DMS153 (cell line): ENCODE results near the gene CHRNA9.

Experiments
- DNase-seq: peaks from one replicate; lab custom pipeline; 2025; lab: John Stamatoyannopoulos, UW

The CHRNA9 gene

DNA sequence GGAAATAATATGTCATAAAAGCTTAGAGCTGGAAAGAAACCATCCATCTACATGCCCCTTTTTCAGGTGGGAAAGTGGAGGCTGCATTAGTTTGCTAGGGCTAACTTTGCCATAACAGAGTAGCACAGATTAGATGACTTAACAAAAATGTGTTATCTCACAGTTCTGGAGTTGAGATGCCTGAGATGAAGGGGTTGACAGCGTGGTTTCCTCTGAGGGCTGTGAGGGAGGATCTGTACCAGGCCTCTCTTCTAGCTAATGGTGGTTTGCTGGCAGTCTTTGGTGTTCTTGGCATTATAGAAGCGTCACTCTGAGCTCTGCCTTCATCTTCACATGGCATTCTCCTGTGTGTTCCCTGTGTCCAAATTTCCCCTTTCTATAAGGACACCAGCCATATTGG lies 2.4 kb downstream of the CHRNA9 start:
- no peak for DNase-seq

DNA sequence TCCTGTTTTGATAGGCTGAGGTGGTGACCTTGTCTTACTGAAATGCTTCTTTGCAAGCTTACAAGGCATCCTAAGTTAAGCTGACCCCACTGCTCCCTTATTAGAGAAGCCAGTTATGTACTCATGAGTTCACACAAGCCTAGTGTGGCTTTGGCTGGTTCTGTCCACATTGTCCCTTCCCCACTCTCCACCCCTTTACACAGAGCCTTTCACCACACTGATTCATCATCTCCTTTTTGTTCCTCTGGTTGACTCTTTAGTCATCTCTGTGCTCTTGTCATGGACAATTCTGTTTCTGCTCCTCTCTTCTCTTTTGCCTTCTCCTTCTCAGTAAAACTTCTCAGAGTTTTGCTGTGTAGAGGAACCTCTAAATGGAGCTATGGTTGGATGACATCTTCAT lies 4.9 kb downstream of the CHRNA9 start:
- DNase-seq = no peak

DNA sequence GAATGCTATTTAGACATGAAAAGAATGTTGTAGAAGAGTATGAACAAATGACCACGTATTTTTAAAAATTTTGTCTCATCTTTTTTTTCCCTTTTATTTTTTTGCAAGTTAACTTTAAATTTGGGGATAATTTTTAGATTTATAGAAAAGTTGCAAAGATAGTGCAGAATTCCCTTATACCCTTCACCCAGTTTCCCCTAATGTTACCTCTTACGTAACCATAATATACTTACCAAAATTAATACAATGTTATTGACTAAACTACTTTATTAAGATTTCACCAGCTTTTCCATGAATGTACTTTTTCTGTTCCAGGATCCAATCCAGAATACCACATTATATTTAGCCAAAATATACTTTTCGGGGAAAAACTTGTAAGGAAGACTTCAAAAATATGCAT lies 12.3 kb downstream of the CHRNA9 start:
- no peak for DNase-seq

GRCh38 chr4:40348000-40348399 lies 12.9 kb downstream of the CHRNA9 start:
- no peak for DNase-seq

DNA sequence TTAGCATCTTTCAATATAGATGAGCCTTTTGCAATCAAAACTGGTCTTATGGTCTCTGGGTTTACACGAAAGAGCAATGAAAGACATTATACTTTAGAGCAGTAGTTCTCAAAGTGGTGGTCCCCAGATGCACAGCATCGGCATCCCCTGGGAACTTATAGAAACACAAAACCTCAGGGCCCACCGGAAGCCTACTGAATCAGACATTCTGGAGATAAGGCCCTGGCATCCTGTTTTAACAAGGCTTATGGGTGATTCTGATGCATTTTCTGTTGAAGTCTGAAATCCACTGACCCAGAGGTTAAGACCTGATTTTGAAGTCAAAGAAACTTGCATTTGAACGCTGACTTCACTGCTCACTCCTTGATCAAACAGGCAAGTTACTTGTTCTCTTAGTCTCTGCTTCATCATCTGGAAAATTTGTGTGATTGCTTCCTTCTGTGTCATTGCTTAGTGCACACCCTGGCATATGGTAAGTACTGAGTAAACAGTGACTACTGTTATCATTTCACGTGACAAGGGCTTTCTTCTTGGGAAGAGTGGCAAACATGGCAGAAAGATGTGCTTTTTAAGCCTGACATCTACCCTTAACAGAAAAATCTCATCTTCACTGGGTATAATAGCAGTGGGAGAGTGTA lies 14.5 kb downstream of the CHRNA9 start:
- DNase-seq = no peak

GRCh38 chr4:40350627-40351227 lies 15.6 kb downstream of the CHRNA9 start:
- DNase-seq = no peak

DNA sequence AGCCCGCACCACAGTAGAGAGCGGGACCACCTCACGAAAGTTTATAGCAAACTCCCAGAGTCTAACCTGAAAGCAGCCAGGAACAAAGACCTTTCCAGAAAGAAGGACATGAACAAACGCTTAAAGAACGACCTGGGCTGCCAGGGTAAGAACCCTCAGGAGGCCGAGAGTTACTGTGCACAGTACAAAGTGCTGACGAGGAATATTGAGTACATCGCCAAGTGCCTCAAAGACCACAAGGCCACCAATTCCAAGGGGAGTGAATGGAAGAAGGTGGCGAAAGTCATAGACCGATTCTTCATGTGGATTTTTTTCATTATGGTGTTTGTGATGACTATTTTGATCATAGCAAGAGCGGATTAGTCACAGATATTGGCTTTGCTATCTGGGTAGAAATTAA lies 19.0 kb downstream of the CHRNA9 start:
- no peak for DNase-seq

- DNase-seq = no peak
Measured at GRCh38 chr4:40355131-40355530, 20.0 kb downstream of the CHRNA9 start.

GRCh38 chr4:40357738-40358137 lies 22.6 kb downstream of the CHRNA9 start:
- DNase-seq = no peak

- no peak for DNase-seq
Measured at GRCh38 chr4:40361338-40361737, 26.2 kb downstream of the CHRNA9 start.

- no peak for DNase-seq
Measured at GRCh38 chr4:40363382-40363920, 28.3 kb downstream of the CHRNA9 start.

- no peak for DNase-seq
Measured at GRCh38 chr4:40363945-40364344, 28.8 kb downstream of the CHRNA9 start.

DNA sequence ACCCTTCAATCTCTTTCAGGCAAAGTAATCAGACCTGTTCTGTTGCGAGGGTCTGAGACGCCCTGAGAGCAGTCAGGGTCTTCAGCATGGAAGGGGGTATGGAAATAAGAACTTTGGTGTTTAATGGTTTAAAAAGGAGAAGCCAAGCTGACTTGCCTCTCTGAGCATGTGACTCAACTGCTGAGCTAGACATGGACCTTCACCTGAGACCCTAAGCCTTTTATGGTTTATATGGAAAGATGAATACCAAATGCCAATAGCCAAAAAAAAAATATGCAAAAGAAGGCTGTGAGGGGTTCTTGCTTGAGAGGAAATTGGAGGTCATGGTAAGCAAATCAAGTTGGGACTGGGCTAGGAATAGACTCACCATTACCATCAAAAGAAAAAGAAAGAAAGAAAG lies 30.6 kb downstream of the CHRNA9 start:
- no peak for DNase-seq

DNA sequence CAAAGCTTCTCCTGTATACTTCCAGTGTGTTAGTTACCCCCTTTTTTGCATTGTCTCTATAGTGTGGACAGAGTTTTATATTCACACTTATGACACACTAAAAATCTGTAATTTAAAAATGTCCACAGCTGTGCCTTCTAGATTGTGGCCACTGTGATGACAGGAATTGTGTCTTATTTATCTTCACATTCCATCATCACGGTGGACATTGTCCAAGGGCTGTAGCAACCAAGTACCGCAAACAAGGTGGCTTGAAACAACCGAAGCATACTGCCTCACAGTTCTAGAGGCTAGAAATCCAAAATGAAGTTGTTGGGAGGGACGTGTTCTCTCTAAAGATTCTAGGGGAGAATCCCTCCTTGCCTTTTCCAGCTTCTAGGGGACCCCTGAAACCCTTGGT lies 32.3 kb downstream of the CHRNA9 start:
- DNase-seq = no peak

DNA sequence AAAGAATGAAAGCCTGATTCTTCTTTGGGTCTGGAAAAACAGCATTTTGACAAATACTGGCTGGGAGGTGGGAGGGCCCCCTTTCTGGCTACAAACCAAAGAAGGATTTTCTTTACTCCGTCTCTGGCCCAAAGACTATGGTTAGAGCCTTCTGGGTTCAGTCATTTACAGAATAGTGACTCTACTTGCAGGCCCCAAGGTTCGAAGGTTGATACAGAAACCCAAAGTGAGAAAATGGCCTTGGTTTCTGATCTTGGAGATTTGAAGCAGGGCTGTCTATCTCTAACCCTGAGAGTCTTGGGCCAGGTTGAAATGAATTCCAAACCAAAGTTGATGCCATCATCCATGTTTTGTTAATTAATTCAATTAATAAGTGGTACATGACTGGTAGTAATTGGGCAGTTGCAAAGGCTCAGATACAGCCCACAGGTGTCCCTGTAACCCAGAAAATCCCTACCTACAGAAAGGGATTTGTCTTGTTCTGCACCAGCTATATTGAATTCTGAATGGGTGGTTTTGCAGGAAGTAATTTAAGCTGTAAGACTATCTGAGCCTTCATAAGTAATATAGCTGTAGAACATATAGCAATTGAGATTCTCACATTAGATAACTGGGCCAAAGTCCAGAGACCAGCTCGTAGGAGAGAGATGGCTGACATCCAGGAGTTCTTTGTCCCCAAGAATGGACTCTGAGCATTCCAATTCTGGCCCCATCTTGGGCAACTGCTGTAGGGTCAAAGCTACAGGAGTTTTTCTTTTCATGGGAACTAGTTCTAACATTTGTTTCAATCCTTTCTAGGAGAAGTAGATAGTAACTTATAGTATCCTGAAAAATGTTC lies 34.5 kb downstream of the CHRNA9 start:
- DNase-seq = no peak

DNA sequence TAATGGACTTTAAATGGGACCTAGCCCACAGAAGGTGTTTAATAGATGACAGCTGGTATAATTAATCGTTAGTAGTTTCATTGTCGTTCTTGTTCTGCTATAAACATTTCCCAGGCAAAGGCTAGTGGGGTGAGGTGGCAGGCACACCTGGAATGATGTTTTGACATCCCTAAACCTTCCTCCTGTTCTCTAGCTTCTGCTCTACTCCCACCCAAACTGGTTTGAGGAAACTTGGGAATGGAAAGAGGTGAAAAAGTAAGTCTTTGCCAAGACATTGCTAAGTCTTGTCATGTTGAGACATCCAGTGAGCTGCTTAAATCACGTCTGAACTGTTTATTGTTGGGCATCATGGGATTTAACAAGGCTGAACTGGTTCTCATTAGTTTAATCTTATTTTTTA lies 37.5 kb downstream of the CHRNA9 start:
- DNase-seq = no peak

DNA sequence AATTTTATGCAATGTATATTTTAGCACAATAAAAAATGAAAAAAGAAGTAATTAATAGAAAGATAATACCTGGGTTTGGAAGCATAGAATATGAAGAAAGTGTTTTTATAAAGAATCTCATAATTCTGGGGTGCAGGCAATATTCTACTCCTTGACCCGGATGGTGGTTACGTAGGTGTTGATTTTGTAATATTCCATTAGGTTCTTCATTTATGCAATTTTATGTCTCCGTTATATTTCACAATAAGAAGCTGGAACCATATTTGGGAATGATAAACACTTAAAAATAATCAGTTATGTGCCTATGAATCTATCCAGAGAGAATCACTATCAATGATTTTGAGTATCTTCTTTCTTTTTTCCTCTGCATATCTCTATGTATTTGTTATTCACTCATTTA lies 38.5 kb downstream of the CHRNA9 start:
- DNase-seq = no peak

GRCh38 chr4:40375095-40375494 lies 40.0 kb downstream of the CHRNA9 start:
- DNase-seq = no peak

GRCh38 chr4:40375620-40376019 lies 40.5 kb downstream of the CHRNA9 start:
- DNase-seq = no peak

DNA sequence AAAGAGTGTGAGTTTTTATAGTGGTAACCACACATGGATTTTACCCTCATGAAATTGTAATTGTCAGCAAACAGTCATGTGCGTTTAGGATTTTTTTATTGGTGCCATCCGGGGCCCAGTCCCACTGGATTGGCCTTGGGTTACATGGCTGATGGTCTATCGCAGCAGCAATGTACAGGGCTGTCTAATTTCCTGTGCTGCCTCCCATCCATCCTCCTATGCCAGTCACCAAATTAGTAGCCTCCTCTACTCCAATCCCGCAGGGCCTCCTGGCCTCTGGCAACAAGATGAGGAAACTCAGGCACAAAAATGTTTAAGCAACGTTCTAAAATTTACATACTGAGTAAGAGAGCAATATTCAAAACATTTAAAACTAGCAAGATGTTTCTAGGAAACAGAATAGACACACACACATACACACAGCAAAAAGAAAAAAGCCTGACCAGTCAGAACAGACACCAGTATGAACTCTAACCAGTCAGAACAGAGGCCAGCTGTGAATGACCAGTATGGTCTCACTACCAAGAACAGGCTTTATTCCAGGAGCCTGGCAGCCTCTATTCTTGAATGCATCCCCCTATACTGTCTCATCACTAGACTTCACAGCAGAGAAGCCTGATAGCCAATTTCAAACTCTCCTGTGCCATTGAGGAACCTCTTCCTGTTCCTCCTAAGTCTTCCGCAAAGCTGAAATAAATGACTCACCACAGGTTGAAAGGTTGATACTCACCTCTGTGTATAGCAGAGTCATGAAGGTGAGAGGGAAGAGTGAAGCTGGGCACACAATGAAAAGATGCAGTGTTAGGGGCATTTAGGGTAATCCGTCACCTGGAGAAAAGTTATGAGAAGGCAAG lies 42.6 kb downstream of the CHRNA9 start:
- DNase-seq = no peak

GRCh38 chr4:40378619-40379018 lies 43.5 kb downstream of the CHRNA9 start:
- no peak for DNase-seq

GRCh38 chr4:40379248-40379647 lies 44.1 kb downstream of the CHRNA9 start:
- no peak for DNase-seq
